Measurements from ENCODE around the gene STX1B. TPM values are rescaled to one million over a fixed set of nuclear protein-coding genes. Genes with fewer than 3 reads are reported as not detected.

The STX1B gene
- total and polyA plus RNA-seq, 2 of the 8 experiments (the other 6 are each of a cell fraction or from before 2014, with no cell fraction given): 8.9 to 20.2 TPM

DNA sequence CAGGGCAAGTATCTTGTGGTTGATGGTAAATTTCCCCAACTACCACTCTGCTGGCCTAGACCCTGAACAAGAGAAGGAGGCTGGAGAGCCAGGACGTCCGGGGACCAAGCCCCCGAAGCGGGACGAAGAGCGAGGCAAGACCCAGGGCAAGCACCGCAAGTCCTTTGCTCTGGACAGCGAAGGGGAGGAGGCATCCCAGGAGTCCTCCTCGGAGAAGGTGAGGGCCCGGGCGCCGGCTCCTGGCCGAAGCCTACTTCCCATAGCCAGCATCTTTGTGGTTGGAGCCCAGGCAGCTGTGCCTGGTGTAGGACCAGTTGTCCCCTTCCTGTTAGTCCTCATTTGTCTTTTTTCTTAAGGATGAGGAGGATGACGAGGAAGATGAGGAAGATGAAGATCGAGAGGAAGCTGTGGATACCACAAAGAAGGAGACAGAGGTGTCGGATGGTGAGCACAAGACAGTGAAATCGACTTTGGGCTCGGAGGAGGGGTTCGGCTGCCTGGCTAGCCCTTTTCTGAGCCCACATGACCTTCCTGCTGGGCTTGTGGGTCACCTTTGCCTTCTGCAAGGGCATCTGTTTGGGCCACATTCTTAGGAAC, 41.1 kb downstream of the STX1B start:
- no peak overlapping the region for H2AFZ ChIP-seq (ENCODE audit: low read length)
- no peaks in the 10 kb centered on the region for H3K27me3 ChIP-seq (replicated peaks in 1 of 4; ENCODE audit: control insufficient read depth in 3 of 4, extremely low read depth in 1 of 4, insufficient read depth in 3 of 4, low read length in 3 of 4)
- H4K91ac ChIP-seq (replicated peaks; ENCODE audit: insufficient read length, low read length): no peak overlapping the region
- 94 to 100% methylated on average over 2 to 19 of the region's 19 CpGs for WGBS, 2 experiments (ENCODE audit: extremely low coverage in 1 of 2, insufficient coverage in 1 of 2, insufficient read length in 1 of 2, insufficient replicate concordance in 2 of 2, low coverage in 1 of 2, low lambda C conversion rate in 2 of 2, missing lambda C conversion rate in 1 of 2)
- no peak overlapping the region for H3K27ac ChIP-seq (ENCODE audit: low read depth, low read length)
- no peaks in the 10 kb centered on the region for H3K4me1 ChIP-seq (replicated peaks in 1 of 4; ENCODE audit: control insufficient read depth in 3 of 4, insufficient read depth in 4 of 4, low read length in 3 of 4)
- no peak overlapping the region for H4K8ac ChIP-seq (ENCODE audit: extremely low read depth, insufficient read depth, low read length)
- H2BK15ac ChIP-seq (ENCODE audit: low read length): no peak overlapping the region
- no peak overlapping the region for H2BK120ac ChIP-seq (replicated peaks; ENCODE audit: low read depth, low read length)
- H3K9ac ChIP-seq (replicated peaks in 1 of 4; ENCODE audit: extremely low read depth in 1 of 4, low read depth in 3 of 4, low read length in 3 of 4): no peak overlapping the region
- H3K23me2 ChIP-seq (ENCODE audit: low read depth, low read length): peaks cover 2% of the 10 kb centered on the region; the same call in 1 of the 2 replicates
- no peak overlapping the region for H4K5ac ChIP-seq (ENCODE audit: insufficient read length, low read depth, low read length)
- POLR2A ChIA-PET (ENCODE audit: partially characterized antibody): interaction anchor here (0.6 to 5.0 kb wide), 10 partner anchors 8 to 124 kb away, joined by 3 to 26 read pairs (median 4); partner anchors contain the start of genes HSD3B7 and SETD1A
- CTCF ChIA-PET (ENCODE audit: partially characterized antibody): interaction anchor here (0.5 to 2.9 kb wide), 11 partner anchors 8 to 434 kb away, joined by 3 to 17 read pairs (median 3); partner anchors contain the start of gene HSD3B7
- H3K9me3 ChIP-seq (ENCODE audit: insufficient read depth in 2 of 2, low read depth in 1 of 2, low read length in 1 of 2): no peaks in the 10 kb centered on the region
- H3K4me3 ChIP-seq (ENCODE audit: extremely low read depth in 1 of 4, insufficient read depth in 2 of 4, low read depth in 3 of 4, low read length in 4 of 4): no peak overlapping the region
- no peaks in the 10 kb centered on the region; the same call in 1 of the 2 replicates for H3K79me1 ChIP-seq (ENCODE audit: low read depth, low read length)
- no peak overlapping the region for H2AK5ac ChIP-seq (ENCODE audit: low read depth, low read length)
- H3K23ac ChIP-seq (ENCODE audit: insufficient read length): no peak overlapping the region
- no peak overlapping the region for H3K4ac ChIP-seq (replicated peaks; ENCODE audit: insufficient read length, low read depth, low read length)
- H2BK20ac ChIP-seq (ENCODE audit: low read length): no peak overlapping the region
- no peak overlapping the region for H2BK12ac ChIP-seq (ENCODE audit: low read depth, low read length)
- no peak for DNase-seq (ENCODE audit: low read depth in 1 of 2, low spot score in 2 of 2)
- H4K20me1 ChIP-seq (replicated peaks in 1 of 2; ENCODE audit: control insufficient read depth in 1 of 2, insufficient read depth in 2 of 2, low read length in 2 of 2): peaks cover 0 to 13% of the 10 kb centered on the region in 2 experiments
- no peaks in the 10 kb centered on the region for H3K79me2 ChIP-seq (ENCODE audit: control insufficient read depth in 1 of 2, insufficient read depth in 2 of 2, low read length in 2 of 2)
- H3K56ac ChIP-seq (replicated peaks; ENCODE audit: insufficient read length, low read depth, low read length): no peak overlapping the region
- H2BK5ac ChIP-seq (ENCODE audit: low read depth, low read length): no peak overlapping the region
- H3K4me2 ChIP-seq (ENCODE audit: insufficient read depth in 1 of 2, low read depth in 2 of 2, low read length in 2 of 2): no peak overlapping the region
- H3K18ac ChIP-seq (ENCODE audit: extremely low read depth, low read length): no peak overlapping the region
- peaks cover 50 to 82% (median 64%) of the 10 kb centered on the region in 4 experiments for H3K36me3 ChIP-seq (ENCODE audit: control insufficient read depth in 2 of 4, insufficient read depth in 4 of 4, low read length in 3 of 4)
- H3K14ac ChIP-seq (ENCODE audit: insufficient read length): no peak overlapping the region
- FAIRE-seq: no peak
- no peak for TF ChIP-seq GABPA (IDR thresholded peaks at IDR 0.05; ENCODE audit: borderline replicate concordance, insufficient read depth, low read length)
- no peak for TF ChIP-seq HDAC6 (IDR thresholded peaks at IDR 0.05; ENCODE audit: low read depth, low read length)
- no peak for TF ChIP-seq TAF7 (optimal IDR thresholded peaks at IDR 0.05; ENCODE audit: borderline replicate concordance, low read depth, low read length)
- TF ChIP-seq, protein P1, sequence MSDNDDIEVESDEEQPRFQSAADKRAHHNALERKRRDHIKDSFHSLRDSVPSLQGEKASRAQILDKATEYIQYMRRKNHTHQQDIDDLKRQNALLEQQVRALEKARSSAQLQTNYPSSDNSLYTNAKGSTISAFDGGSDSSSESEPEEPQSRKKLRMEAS (IDR thresholded peaks at IDR 0.05): no peak
- TF ChIP-seq JUN (IDR thresholded peaks at IDR 0.05; ENCODE audit: low read depth, low read length): no peak
- no peak for TF ChIP-seq GTF2F1 (IDR thresholded peaks at IDR 0.05; ENCODE audit: borderline replicate concordance, low read depth, low read length)
- no peak for TF ChIP-seq TAF1 (IDR thresholded peaks at IDR 0.05; ENCODE audit: low read depth, low read length)
- TF ChIP-seq SP4 (IDR thresholded peaks at IDR 0.05; ENCODE audit: low read length): no peak
- TF ChIP-seq, protein P2, sequence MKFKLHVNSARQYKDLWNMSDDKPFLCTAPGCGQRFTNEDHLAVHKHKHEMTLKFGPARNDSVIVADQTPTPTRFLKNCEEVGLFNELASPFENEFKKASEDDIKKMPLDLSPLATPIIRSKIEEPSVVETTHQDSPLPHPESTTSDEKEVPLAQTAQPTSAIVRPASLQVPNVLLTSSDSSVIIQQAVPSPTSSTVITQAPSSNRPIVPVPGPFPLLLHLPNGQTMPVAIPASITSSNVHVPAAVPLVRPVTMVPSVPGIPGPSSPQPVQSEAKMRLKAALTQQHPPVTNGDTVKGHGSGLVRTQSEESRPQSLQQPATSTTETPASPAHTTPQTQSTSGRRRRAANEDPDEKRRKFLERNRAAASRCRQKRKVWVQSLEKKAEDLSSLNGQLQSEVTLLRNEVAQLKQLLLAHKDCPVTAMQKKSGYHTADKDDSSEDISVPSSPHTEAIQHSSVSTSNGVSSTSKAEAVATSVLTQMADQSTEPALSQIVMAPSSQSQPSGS (IDR thresholded peaks at IDR 0.05; ENCODE audit: low read length): no peak
- no peak for TF ChIP-seq CBX8 (IDR thresholded peaks at IDR 0.05; ENCODE audit: borderline replicate concordance, low read depth, low read length)
- no peak for TF ChIP-seq CBX5 (IDR thresholded peaks at IDR 0.05; ENCODE audit: low read depth, low read length)
- TF ChIP-seq YY1 (IDR thresholded peaks at IDR 0.05; ENCODE audit: low read depth, low read length): no peak
